Heart left ventricle (tissue), 16 donors: Measurements from ENCODE around the gene TRPM8. TPM values are rescaled to one million over a fixed set of nuclear protein-coding genes. Genes with fewer than 3 reads are reported as not detected.
"Not testable (repeated sequence)": the region's sequence is repeated elsewhere in the genome, so short reads cannot be mapped to it uniquely, and the experiment has no call there.

ENCODE experiments used
- ATAC-seq, 4 donors: fragments of 200-7000 bp; cut with Tn5 transposase; one replicate each; pipeline ENCODE4 v1.9.1; 2020 to 2022; ENCODE audit warnings: moderate library complexity in 4 of 4, mild to moderate bottlenecking in 3 of 4, moderate number of reproducible peaks in 1 of 4
- DNase-seq, 5 donors: peaks; one replicate each; pipeline ENCODE4 v3.0.0-alpha.2; 2020
- H3K27ac ChIP-seq, 12 donors: fragments of 200-600 bp; sonication (generic) in 4 of 12; one replicate each; pipeline versions ENCODE4 v1.5.0 to v1.8.0; 2016 to 2022; ENCODE audit warnings: mild to moderate bottlenecking in 2 of 12
- H3K27me3 ChIP-seq, 9 donors: fragments of 200-600 bp; sonication (generic) in 2 of 9; one replicate each; pipeline versions ENCODE4 v1.5.1 to v1.8.0; 2016 to 2022; ENCODE audit warnings: mild to moderate bottlenecking in 3 of 9
- H3K36me3 ChIP-seq, 9 donors: fragments of 200-600 bp; sonication (generic) in 2 of 9; one replicate each; pipeline versions ENCODE4 v1.5.0 to v1.8.0; 2018 to 2022; ENCODE audit warnings: mild to moderate bottlenecking in 2 of 9
- H3K4me1 ChIP-seq, 12 donors: fragments of 200-600 bp; sonication (generic) in 4 of 12; one replicate each; pipeline versions ENCODE4 v1.5.0 to v1.8.0; 2016 to 2022; ENCODE audit warnings: mild to moderate bottlenecking in 3 of 12
- H3K4me3 ChIP-seq, 12 donors: fragments of 200-600 bp; sonication (generic) in 4 of 12; one replicate each; pipeline versions ENCODE4 v1.5.0 to v1.8.0; 2017 to 2022; ENCODE audit warnings: mild to moderate bottlenecking in 9 of 12, moderate library complexity in 4 of 12
- H3K9me3 ChIP-seq, 12 donors: fragments of 200-600 bp; sonication (generic) in 4 of 12; one replicate each; pipeline versions ENCODE4 v1.5.0 to v1.8.0; 2016 to 2022; ENCODE audit warnings: mild to moderate bottlenecking in 1 of 12
- CTCF ChIP-seq, 12 donors: fragments of 200-600 bp; sonication (generic) in 4 of 12; IDR thresholded peaks; one replicate each; pipeline versions ENCODE4 v1.5.0 to v1.8.0; 2018 to 2022; ENCODE audit warnings: antibody characterized with exemption in 12 of 12, mild to moderate bottlenecking in 5 of 12
- POLR2A ChIP-seq, 2 donors: fragments of 450-650 bp; IDR thresholded peaks; one replicate each; pipeline ENCODE4 v1.6.1; 2017; ENCODE audit warnings: antibody characterized with exemption in 2 of 2, mild to moderate bottlenecking in 2 of 2, moderate library complexity in 2 of 2
- WGBS, 4 donors: extraction: QIAGEN DNeasy Blood & Tissue Kit in 2 of 4; methylation state at CpG; one replicate each; pipeline versions ENCODE4 v1.1.5 to v1.1.7; 2013 to 2018; 5-methylcytosine and 5-hydroxymethylcytosine counted together
- intact Hi-C, 10 donors: fragments of 100-400 bp; cut with DNase I; formaldehyde crosslinking; loops; one replicate each; pipeline versions ENCODE4 v1.11.1 to v1.14.2; 2022
- polyA plus RNA-seq, 2 donors: library from polyadenylated mRNA; stranded (reverse); fragments of 200-250 nt; gene quantifications; one replicate each; pipeline ENCODE4 v1.2.3, GENCODE V29; 2013
- total RNA-seq, 9 donors: library from RNA; depleted of rRNA in 2 of 9; stranded (reverse); fragments of >200 nt in 2 of 9; fragmentation: NEBNext Ultra II Directional in 3 of 9; extraction: Animal tissue kit (Norgen Biotek cat#: 25700) in 3 of 9; gene quantifications; one replicate each; pipeline versions ENCODE4 v1.1.0 to v1.2.4, GENCODE V29; 2016 to 2023
- donor health status: ischemic (EF 13 %, LVEDD 7.1; RV severe dilation, severe dysfunction).
- donor health status: healthy with polysubstance abuse.
- donor health status: DM: no; HTN: yes; CAD: no.
- donor health status: DM: no; HTN: no; CAD: no.
- donor health status: ischemic (EF 25% LVEDD 6.9; RV normal size, moderate dysfunction).
- donor health status: ischemic (EF 25% LVEDD 5.7; RV mildly dilated, moderate dysfunction).
- donor health status: healthy.
- donor health status: DM: yes; HTN: yes; CAD: no.
- donor health status: ischemic (EF 35%, LVEDD 5.7; RV mildly dilated, moderate dysfunction).
- donor health status: nonischemic (EF 11% LVEDD 7.7; RV severe dilation, severe dysfunction).
- donor health status: DM: yes; HTN: yes; CAD: no.
- donor health status: PGD.
- donor health status: ischemic (EF 29% LVEDD 5.4; RV normal size, mild dysfunction).
- donor health status: nonischemic (EF 23%, LVEDD 6.1; RV moderate dilation, normal function).

TRPM8 gene
- total and polyA plus RNA-seq, 11 donors = 0.19 to 0.25 TPM; not detected in 9

GRCh38 chr2:233882353-233882752, 34.8 kb upstream of the TRPM8 start:
- no peak for DNase-seq
- Histone ChIP-seq H3K36me3 (no peaks in the 10 kb centered on the region), H3K4me1 (no peaks in the 10 kb centered on the region), H3K27me3 (peaks cover 0 to 5% (median 0%) of the 10 kb centered on the region in 9 donors), H3K9me3 (peaks cover 0 to 32% (median 12%) of the 10 kb centered on the region in 12 donors), H3K4me3 (no peak overlapping the region), H3K27ac (no peak overlapping the region)
- TF ChIP-seq CTCF (IDR thresholded peaks at IDR 0.05) (no peak), POLR2A (IDR thresholded peaks at IDR 0.05) (no peak)
- ATAC-seq = no peak
- intact Hi-C loops = no loop called here

GRCh38 chr2:233892793-233893192, 24.4 kb upstream of the TRPM8 start:
- Histone ChIP-seq H3K36me3 (no peaks in the 10 kb centered on the region), H3K4me1 (no peaks in the 10 kb centered on the region), H3K27me3 (peaks cover 0 to 30% (median 7%) of the 10 kb centered on the region in 9 donors), H3K9me3 (no peaks in the 10 kb centered on the region), H3K27ac (no peak overlapping the region), H3K4me3 (no peak overlapping the region)
- no peak for ATAC-seq
- TF ChIP-seq CTCF (IDR thresholded peaks at IDR 0.05) (no peak), POLR2A (IDR thresholded peaks at IDR 0.05) (no peak)
- intact Hi-C loops = no loop called here
- 78 to 95% (median 88%) methylated on average over 2 of the region's 2 CpGs for WGBS, 4 donors
- DNase-seq = no peak

GRCh38 chr2:233896253-233896652, 20.9 kb upstream of the TRPM8 start:
- H3K4me3 ChIP-seq, H3K27ac ChIP-seq, ATAC-seq, H3K9me3 ChIP-seq, H3K4me1 ChIP-seq, intact Hi-C loops, DNase-seq, H3K36me3 ChIP-seq: not testable (repeated sequence)
- H3K27me3 ChIP-seq = peaks cover 0 to 14% (median 0%) of the 10 kb centered on the region in 9 donors
- WGBS, 4 donors = 58 to 72% (median 66%) methylated on average over 2 of the region's 2 CpGs

GRCh38 chr2:233901367-233901766, 15.8 kb upstream of the TRPM8 start:
- no peaks in the 10 kb centered on the region for H3K9me3 ChIP-seq
- TF ChIP-seq POLR2A (IDR thresholded peaks at IDR 0.05) = no peak
- TF ChIP-seq CTCF (IDR thresholded peaks at IDR 0.05) = no peak
- no peak for ATAC-seq

GRCh38 chr2:233901884-233902283, 15.3 kb upstream of the TRPM8 start:
- intact Hi-C loops = no loop called here
- no peak for ATAC-seq
- WGBS, 4 donors = 79 to 89% (median 83%) methylated on average over 4 of the region's 4 CpGs

More at GRCh38 chr2:233901367-233901766, 15.8 kb upstream of the TRPM8 start:
- Histone ChIP-seq H3K27me3 (peaks cover 0 to 8% (median 0%) of the 10 kb centered on the region in 9 donors), H3K27ac (no peak overlapping the region), H3K4me3 (no peak overlapping the region), H3K36me3 (no peaks in the 10 kb centered on the region), H3K4me1 (no peaks in the 10 kb centered on the region)
- WGBS, 4 donors = 59 to 71% (median 67%) methylated on average over 4 of the region's 4 CpGs
- intact Hi-C loops = no loop called here
- DNase-seq = no peak

More at GRCh38 chr2:233901884-233902283, 15.3 kb upstream of the TRPM8 start:
- no peak overlapping the region for H3K27ac ChIP-seq
- no peaks in the 10 kb centered on the region for H3K9me3 ChIP-seq
- peaks cover 0 to 5% (median 0%) of the 10 kb centered on the region in 9 donors for H3K27me3 ChIP-seq
- H3K4me1 ChIP-seq = no peaks in the 10 kb centered on the region
- H3K36me3 ChIP-seq = no peaks in the 10 kb centered on the region
- TF ChIP-seq POLR2A (IDR thresholded peaks at IDR 0.05) = no peak
- TF ChIP-seq CTCF (IDR thresholded peaks at IDR 0.05) = no peak
- H3K4me3 ChIP-seq = no peak overlapping the region
- DNase-seq = no peak
